Erythroblast (primary cell): ENCODE results near the gene GAST.

Source experiments
- DNase-seq, 2 experiments: peaks; one replicate each; lab custom pipeline; 2025; lab: John Stamatoyannopoulos, UW
- GATA1 ChIP-seq: IDR thresholded peaks from 2 replicates; pipeline ENCODE4 v1.6.1; 2011; ENCODE audit warnings: low read depth, mild to moderate bottlenecking, control low read depth, low read length, moderate library complexity
- POLR2A ChIP-seq: IDR thresholded peaks from 2 replicates; pipeline ENCODE4 v1.6.1; 2011; ENCODE audit warnings: mild to moderate bottlenecking, low read length

GAST gene

GRCh38 chr17:41736983-41737679 lies 25.0 kb downstream of the GAST start:
- DNase-seq: no peak
- TF ChIP-seq GATA1 (no peak), POLR2A (no peak)

- no peak for DNase-seq
- TF ChIP-seq POLR2A (no peak), GATA1 (no peak)
These were observed 25.5 kb downstream of the GAST start for GRCh38 chr17:41737680-41738023.

DNA sequence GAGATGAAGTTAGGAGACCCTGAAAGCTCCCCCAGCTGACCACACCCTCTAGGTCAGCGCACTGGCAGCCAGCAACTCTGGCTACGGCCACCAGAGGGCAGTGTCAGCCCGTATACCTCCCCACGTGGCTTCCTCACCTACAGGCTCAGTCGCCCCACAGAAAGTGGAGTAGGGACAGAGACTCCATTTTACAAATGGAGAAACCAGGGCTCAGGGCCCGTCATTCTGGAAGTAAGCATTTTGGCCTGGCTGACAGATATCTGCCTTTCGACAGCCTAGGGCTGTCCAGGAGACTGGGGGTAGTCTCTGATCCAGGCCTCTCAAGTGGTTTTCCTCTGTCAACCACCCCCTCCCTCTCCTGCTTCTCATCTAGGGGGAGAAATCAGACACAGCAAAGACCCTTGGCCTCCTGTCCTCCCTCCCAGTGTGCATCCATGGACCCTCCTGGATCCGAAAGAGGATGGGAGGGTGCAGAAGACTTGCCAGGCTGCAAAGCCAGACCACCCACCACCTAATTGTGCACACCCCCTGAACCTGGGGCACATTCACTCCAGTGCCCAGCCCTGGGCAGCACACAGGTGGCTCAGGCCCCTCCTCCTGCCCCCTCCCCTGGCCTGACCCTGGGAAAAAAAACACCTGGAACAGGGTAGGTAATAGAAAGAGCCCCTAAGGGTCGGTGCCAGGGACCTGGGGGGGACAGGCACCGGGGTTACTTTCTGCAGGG lies 26.1 kb downstream of the GAST start:
- DNase-seq: peak; percentile 75 to 87
- TF ChIP-seq POLR2A (no peak), GATA1 (no peak)

- DNase-seq: no peak
- TF ChIP-seq GATA1: no peak
- TF ChIP-seq POLR2A: no peak
These were observed 26.6 kb downstream of the GAST start for GRCh38 chr17:41738801-41739112.

GRCh38 chr17:41739661-41740352 lies 27.7 kb downstream of the GAST start:
- no peak for DNase-seq
- TF ChIP-seq GATA1 (no peak), POLR2A (no peak)

- TF ChIP-seq POLR2A (no peak), GATA1 (no peak)
- no peak for DNase-seq
These were observed 28.4 kb downstream of the GAST start for GRCh38 chr17:41740506-41740905.

DNA sequence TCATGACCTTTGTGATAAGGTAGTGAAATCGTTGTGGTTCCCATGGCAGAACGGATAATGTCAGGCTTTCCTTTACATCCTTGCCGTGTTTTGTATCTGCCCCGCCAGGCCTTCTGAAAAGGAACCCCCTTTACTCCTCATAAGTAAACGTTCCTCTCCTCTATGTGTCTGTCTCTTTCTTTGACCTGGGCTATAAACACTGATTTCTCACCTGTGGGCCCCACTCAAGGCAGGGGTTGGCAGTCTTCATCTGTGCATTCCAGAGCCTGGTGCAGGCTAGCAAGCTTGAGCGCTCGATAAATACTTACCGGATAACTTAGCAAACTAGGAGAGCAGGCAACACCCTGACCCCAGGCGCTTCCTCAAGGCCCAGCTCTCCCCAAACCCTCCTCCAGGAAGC lies 29.6 kb downstream of the GAST start:
- TF ChIP-seq POLR2A: no peak
- no peak for TF ChIP-seq GATA1
- no peak for DNase-seq

- TF ChIP-seq POLR2A: no peak
- TF ChIP-seq GATA1: no peak
- no peak for DNase-seq
These were observed 36.1 kb downstream of the GAST start for GRCh38 chr17:41748275-41748674.

- no peak for DNase-seq
- TF ChIP-seq GATA1: no peak
- TF ChIP-seq POLR2A: no peak
These were observed 38.7 kb downstream of the GAST start for GRCh38 chr17:41750862-41751261.

DNA sequence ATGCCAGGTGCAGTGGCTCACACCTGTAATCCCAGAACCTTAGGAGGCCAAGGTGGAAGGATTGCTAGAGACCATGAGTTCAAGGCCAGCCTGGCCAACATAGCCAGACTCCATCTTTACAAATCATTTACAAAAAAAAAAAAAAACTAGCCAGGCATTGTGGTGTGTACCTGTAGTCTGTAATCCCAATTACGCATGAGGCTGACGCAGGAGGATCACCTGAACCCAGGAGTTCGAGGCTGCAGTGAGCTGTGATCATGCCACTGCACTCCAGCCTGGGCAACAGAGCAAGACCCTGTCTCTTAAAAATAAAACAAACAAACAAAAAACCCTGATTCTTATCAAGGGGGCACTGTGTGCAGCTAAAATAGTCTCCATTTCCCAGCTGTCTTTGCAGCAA lies 39.2 kb downstream of the GAST start:
- no peak for TF ChIP-seq POLR2A
- TF ChIP-seq GATA1: no peak
- DNase-seq: no peak

GRCh38 chr17:41754066-41754465 lies 41.9 kb downstream of the GAST start:
- no peak for DNase-seq
- TF ChIP-seq GATA1 (no peak), POLR2A (no peak)

- TF ChIP-seq POLR2A (no peak), GATA1 (no peak)
- no peak for DNase-seq
These were observed 46.5 kb downstream of the GAST start for GRCh38 chr17:41758601-41759000.

- no peak for TF ChIP-seq GATA1
- TF ChIP-seq POLR2A: no peak
- DNase-seq: no peak
These were observed 48.7 kb downstream of the GAST start for GRCh38 chr17:41760878-41761277.

GRCh38 chr17:41762391-41762790 lies 50.3 kb downstream of the GAST start:
- DNase-seq: no peak
- TF ChIP-seq POLR2A: no peak
- no peak for TF ChIP-seq GATA1
